ENCODE data around the gene WRAP73.

DNA sequence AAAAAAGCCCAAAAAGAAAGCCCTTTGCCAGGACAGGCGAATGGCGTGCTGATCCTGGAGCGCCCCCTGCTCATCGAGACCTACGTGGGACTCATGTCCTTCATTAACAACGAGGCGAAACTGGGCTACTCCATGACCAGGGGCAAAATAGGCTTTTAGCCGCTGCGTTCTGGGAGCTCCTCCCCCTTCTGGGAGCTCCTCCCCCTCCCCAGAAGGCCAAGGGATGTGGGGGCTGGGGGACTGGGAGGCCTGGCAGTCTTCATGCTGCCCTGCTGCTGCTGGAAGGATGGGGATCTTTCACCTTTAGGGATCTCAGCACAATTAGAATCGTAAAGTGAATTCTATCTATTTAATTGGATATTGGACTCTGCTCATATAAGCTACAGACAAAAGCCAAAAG lies 21.5 kb downstream of the WRAP73 start:
- TF ChIP-seq CTCF (IDR thresholded peaks at IDR 0.05; ENCODE audit: poor library complexity) (no peak), EZH2 (IDR thresholded peaks at IDR 0.05; ENCODE audit: borderline replicate concordance) (no peak), EZH2phosphoT487 (IDR thresholded peaks at IDR 0.05; ENCODE audit: low read depth, severe bottlenecking, unreplicated experiment) (no peak)
